Measurements from ENCODE around the gene HOXD12.

HOXD12 gene

GRCh38 chr2:176080540-176081375 lies 18.8 kb upstream of the HOXD12 start:
- DNase-seq (ENCODE audit: low read depth, low spot score) = peak; percentile 60

DNA sequence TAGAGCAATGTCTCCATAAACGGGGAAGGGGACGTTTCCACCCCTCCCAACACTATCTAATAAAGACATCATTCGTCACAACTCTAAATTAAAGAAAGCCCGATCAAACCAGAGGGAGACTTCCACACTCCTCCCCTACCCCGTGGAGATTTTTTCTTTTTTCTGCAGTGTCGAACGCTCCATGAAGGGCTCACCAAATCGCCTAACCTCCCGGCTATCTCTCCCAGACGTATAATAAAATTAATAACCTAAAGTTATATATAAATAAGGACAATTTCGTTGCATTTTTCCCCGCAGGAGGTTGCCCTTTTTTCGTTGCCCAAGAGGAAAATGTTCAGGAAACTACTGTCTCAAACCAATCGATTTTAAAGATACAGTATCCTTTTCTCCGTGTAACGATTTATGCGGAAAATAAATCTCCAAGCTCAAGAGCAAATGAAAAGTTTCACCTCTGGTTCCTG lies 18.2 kb upstream of the HOXD12 start:
- no peak for DNase-seq (ENCODE audit: low read depth, low spot score)

DNA sequence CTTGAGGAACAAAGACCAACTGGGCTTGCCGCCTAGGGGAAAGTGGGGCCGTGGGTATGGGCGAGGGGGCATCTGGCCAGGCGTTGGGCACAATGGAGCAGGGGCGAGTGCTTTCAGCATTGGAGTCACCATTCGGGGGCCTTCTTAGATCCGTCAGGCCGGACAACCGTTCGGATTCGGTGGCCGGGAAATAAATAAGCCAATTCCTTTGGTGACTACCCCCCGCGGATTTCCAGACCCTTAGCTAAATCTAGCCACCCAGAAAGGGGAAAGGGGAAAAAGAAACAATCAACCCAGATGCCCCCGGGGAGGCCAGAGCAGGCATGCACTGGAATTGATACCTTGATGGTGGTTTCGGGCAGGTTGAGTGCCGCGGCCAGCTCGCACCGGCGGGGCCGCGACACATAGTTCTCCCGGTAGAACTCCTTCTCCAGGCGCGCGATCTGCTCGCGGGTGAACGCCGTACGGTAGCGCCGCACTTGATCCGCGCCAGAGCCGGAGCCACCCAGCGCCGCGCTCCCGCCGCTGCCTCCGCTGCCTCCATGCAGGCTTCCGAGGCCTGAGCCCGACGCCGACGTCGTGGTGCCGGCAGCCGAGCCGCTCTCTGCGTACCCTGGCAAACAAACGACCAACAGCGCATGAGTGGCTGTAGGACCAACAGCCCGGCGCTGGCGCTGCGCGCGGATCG lies 17.6 kb upstream of the HOXD12 start:
- peak; percentile 78 for DNase-seq (ENCODE audit: low read depth, low spot score)

GRCh38 chr2:176082525-176082823 lies 17.1 kb upstream of the HOXD12 start:
- DNase-seq (ENCODE audit: low read depth, low spot score) = no peak

GRCh38 chr2:176082824-176083751 lies 16.5 kb upstream of the HOXD12 start:
- peak; percentile 76 for DNase-seq (ENCODE audit: low read depth, low spot score)

DNA sequence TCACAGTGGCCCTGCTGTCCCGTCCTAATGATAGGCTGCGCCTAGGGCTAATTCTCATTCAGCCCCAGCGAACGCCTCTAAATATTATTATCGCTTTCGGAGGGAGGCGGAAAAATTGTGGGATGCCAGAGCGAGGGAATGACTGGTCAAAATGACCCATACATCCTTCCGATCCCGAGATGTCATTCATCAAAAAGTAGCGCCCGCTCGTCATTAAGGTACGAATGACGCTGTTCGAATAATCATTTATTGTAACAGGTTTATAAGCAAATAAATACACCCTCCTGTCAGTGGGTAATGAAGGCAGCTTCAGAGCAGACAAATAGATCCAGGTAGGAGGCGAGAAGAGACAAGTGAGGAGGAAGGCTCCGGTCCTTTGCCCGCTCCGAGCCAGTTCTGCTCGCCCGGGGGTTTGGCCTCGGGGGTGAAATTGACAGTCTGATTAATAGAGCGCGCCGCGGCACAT lies 15.8 kb upstream of the HOXD12 start, which contains the start of gene EVX2:
Gene EVX2 (minus strand): TSS at position 167 of the 466 bp plus-strand sequence. CDS start 186 bp downstream, outside the sequence.
- peak; percentile 44 for DNase-seq (ENCODE audit: low read depth, low spot score)

DNA sequence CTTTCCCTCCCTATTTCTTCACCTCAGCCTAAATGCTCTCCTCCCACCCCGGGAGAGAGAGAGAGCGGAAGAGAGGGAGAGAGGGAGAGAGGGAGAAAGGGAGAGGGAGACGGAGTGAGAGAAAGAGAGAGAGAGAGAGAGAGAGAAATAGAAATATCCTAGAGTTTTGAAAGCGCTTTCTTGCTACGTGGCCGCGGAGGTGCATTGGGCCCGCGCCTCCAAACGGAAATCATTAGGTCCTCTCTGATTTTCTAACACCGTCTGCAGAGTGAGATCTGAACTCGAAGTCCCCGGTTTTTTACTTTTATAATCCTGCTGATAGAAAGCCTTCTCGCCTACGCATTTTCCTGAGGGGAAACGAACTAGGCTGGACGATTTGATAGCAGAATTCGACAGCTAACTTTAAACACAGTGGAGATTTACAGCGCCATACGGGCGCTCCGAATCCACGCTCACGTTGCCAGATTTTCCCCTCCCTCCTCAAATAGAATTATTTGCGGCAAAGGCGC lies 14.9 kb upstream of the HOXD12 start:
- DNase-seq (ENCODE audit: low read depth, low spot score) = no peak

- peak; percentile 49 for DNase-seq (ENCODE audit: low read depth, low spot score)
Observed at GRCh38 chr2:176085120-176085788, 14.3 kb upstream of the HOXD12 start.

GRCh38 chr2:176085861-176086771 lies 13.5 kb upstream of the HOXD12 start:
- DNase-seq (ENCODE audit: low read depth, low spot score) = peak; percentile 69

DNA sequence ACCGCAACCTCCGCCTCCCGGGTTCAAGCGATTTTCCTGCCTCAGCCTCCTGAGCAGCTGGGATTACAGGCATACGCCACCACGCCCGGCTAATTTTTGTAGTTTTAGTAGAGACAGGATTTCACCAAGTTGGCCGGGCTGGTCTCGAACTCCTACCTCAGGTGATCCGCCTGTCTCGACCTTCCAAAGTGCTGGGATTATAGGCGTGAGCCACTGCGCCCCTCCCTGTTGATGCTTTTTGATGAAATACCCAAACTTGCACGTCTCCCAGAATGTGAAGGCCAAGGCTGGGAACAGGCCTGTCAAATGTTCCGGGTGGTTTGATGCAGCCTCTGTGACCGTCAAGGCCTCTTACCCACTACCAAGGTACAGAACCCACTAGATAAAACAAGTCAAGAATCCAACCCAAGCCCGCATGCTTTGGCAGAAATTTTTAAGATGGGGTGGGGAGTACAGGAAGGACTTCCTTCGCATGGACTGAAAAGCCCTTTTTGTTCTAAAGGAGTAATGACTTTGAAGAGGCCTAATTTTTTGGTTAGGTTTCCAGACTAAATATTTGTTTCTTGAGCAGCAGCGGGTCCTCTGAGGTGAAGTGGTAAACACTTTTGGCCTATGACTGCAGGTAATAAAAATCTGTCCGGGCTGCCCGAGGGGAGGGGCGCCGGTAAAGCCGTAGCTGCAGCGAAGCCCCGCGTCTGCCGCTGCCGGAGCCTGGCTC lies 12.1 kb upstream of the HOXD12 start:
- DNase-seq (ENCODE audit: low read depth, low spot score) = peak; percentile 11

GRCh38 chr2:176088048-176088936 lies 11.3 kb upstream of the HOXD12 start:
- DNase-seq (ENCODE audit: low read depth, low spot score) = peak; percentile 75

DNA sequence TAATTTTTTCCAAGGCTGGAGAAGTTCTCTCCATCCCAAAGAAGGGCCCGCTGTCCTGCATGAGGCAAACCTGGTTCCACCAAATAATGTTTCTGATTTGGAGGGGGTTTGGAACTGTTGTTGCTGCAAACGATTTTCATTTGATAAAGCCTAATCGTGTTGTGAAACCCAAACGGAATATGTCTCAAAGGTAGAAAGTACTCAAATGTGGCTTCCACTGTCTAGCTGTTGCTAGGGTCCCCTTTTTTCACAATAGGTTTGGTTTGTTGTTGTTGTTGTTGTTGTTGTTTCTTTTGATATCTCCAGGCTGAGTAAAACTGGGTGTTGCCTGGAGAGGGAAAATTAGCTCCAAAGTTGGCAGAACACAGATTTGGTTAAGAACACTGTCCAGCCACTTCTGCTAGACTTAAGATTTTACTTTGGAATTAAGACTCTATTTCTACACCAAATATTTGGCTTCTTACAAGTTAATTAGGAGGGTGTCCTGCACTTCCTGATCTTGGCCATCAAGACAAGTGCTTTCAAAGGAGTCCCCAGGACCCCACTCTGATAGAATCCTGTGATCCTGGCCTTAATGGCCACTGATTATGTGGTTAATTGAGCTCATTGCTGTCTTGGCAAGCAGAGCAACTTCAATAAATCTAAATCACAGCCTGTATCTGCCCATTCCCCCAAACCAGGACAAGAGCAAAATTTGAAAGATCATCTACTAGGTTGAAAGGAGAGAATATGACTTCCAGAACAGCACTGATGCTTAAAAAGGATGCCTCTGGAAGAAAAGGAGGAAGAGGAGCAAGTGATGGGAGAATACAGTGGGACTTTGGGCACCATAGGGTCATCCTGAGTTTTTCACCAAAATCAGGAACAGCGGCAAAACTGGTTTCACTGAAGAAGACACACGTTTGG lies 10.4 kb upstream of the HOXD12 start:
- no peak for DNase-seq (ENCODE audit: low read depth, low spot score)

- no peak for DNase-seq (ENCODE audit: low read depth, low spot score)
Observed at GRCh38 chr2:176089843-176090395, 9.7 kb upstream of the HOXD12 start.

GRCh38 chr2:176090862-176091261 lies 8.7 kb upstream of the HOXD12 start:
- no peak for DNase-seq (ENCODE audit: low read depth, low spot score)

GRCh38 chr2:176091329-176092258 lies 8.0 kb upstream of the HOXD12 start:
- peak; percentile 40 for DNase-seq (ENCODE audit: low read depth, low spot score)

Measured in ELF-1 (cell line).